Measurements from ENCODE around the gene SPTB.

The SPTB gene

DNA sequence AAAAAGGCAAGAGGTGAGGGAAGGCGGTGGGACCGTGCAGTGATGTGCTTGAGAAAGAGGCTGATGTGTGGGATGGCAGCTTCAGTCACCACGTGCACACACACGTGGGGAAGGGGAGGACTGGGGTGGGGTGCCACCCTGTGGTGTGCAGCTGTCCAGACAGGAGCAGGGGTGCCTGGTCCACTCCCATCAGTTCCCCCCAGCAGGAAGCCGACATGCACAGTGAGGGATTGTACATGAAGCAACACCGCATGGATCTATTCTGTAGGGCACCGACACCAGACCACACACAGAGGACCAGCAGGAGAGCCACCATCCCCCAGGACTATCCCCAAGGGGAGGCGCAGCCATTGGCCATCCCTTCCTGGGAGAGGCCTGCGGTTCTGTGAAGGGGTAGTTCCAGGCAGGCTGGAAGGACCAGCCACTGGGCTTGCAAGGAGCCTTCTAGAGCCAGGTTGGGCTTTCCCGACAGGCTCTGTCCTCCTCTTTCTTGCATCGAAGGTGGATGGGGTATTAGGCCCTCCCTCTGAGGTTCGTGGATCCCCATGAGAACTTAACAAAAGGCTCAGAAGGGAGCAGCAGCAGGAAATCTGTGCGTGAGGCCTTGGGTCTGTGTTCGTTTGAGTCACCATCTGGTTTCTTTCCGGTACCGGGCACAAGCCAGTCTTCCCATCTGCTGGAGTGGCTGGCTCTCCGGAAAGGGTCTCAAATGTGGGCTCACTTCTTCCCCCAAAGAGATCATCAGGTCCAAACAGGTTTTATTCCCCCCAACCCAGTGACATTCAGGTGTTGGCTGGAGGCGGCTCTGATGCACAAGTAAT lies 115.7 kb downstream of the SPTB start:
- no peak for DNase-seq

DNA sequence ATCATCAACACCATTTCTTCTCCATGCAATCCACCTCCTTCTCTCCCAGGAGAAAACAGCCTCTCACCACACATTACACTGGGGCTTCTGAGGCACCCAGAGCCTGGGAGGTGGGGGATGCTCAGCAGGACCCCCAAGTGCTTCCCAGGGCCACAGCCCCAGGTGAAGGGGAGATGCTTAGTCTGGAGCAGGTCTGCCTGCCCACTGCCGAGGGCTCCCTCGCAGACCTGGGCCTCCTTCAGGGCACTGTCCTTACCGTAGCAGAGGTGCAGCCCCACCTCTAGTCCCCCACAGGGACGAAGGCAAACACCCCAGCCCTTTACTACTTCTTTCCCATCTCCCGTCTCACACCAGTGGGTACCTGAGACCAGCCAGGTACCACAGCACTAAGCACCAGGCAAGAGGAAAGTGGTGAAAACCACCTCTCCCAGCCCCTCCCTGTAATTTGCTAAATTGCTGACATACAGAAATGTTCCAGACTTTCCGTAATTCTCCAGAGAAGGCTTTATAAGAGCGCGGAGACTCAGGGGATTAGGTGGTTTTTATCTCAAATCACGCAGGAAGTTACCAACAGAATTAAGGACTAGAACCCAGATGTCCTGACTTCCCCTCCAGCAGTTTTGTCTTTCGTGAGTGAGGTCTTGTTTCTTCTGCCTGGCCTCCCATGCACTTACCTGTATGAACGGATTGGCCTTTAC lies 116.5 kb downstream of the SPTB start:
- DNase-seq: no peak

DNA sequence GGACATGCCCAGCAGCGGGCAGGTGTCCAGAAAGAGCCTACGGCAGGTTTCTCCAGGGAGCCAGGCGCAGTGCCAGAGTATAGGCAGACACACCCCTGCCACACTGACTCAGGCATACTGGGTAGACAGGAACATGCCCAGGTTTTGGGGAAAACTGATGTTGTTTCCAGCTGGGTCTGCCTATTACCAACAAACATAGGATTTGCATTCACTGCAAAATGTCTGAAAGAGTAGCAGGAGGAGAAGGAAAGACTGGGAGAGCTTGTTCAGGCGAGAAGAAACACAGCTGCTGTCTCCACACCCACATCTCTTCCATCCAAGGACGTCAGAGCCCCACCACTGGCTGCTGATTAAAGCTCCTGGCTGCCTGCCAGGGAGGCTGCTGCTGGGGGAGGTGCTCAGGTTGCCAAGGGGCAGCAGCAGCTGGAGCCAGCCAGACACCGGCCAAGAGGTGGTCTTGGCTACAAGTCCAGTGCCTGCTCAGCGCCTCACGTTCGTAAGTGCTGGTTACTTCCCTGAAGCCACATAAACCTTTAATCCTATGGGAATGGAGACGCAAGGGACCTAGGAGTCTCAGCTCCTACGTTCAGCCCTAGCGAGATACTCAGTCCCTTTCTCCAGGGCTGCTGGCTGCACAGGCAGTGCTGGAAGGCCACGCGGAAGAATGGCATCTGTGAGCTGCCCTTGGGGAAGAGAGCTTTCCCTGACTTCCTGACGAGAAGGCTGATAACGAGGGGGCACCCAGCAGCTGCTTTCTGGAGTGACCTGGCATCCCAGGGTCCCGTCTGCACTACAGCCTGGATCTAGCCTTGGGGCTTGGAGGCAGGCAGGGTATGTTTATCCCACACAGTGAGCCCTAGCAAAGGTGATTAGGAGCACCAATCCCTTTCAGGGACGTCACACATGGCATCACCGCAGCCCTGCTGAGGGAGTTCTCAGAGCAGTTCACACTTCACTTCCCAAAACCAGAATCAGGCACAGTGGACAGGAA lies 117.4 kb downstream of the SPTB start:
- DNase-seq: peak; percentile 49

DNA sequence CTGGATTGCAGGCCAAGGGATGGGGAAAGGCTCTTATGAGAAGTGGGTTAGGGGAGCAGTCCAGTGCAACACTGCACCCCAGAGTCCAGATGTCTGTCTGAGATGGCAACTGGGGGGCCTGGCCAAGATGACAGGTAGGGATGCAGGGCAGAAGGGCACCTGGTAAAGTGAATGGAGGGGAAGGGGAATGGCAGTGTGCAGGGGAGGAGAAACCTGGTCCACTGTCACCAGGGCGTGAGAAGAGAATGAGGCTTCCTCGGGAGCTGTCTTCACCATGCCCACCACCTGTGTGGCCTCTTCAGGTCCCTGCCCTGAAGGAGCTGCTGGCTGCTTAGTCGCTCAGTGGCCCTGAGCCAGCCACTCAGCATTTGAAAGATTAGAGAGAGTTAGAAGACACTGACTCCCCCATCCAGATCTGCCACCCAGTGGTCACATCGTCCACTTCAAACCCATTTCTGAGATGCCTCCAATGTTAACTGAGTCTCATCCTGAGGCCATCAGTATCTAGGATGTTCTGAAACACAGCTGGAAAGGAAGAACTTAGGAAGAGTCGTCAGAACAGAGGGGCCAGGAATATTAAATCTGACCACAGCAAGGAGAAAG lies 118.2 kb downstream of the SPTB start:
- DNase-seq: no peak

- DNase-seq: no peak
Observed at GRCh38 chr14:64760916-64761315, 118.8 kb downstream of the SPTB start.

- DNase-seq: no peak
Observed at GRCh38 chr14:64760146-64760755, 119.5 kb downstream of the SPTB start.

GRCh38 chr14:64759555-64759938 lies 120.2 kb downstream of the SPTB start:
- no peak for DNase-seq

DNA sequence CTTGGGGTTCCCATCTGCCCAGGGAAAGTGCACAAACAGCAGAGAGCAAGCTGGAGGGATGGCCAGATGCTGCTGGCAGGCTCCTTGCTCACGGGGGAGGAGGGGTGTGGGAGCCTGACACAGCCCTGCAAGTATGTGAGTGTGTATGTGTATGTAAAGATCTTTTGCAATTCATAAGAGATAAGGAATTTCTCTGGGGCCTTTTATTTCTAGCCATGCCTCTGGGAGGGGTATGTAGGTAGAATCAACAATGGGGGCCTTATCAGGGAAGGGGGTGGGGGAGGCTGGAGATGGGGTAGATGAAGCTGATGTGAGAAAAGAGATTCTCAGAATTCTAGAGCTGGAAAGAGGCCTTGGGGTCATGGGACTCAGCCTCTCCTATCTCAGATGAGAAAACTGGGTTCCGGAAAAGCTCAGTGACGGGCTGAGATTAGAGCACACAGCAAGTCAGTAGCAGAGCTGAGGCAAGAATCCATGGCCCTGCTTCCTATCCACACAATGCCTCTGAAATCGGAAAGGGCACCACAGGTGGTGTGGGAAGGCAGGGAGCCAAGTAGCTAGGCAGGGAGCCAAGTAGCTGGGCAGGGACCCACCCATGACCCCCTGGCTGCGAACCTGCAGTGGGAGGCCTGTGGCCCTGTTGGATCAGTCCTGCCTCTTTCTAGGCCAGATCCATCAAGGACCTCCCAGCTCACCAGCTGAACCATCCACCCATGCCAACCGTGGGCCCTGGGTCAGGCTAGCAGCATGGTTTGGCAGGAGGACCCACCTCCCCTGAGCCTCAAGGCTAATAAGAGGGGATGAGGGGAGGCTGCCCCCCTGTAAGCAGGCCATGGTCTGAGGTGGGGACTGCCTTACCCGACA lies 120.8 kb downstream of the SPTB start:
- DNase-seq: no peak

DNA sequence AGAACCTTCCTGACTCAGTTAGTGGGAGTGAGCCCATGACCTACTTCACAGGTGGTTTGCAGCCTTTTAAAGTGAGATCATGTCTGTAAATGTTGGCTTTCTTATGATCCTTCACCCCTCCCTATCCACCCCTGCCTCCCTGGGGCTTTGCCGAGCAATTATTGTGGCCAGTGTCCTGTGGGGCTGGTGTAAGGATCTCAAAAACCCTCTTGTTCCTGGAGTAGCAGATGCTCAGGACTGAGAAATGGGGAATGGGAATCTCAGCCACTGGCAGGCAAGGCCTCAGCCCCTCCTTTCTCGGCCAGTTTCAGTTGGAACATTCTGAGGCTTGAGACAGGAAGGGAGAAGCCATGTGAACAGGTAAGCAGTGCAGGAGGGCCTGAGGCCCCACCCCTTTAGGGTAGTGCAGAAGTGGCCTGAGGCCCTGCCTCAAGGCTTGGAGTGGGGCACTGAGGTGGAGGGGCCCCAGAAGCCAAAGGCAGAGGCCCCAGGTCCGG lies 121.6 kb downstream of the SPTB start:
- no peak for DNase-seq

- DNase-seq: no peak
Observed at GRCh38 chr14:64757601-64758000, 122.1 kb downstream of the SPTB start.

GRCh38 chr14:64756712-64757111 lies 123.0 kb downstream of the SPTB start:
- no peak for DNase-seq

GRCh38 chr14:64755781-64756221 lies 123.9 kb downstream of the SPTB start:
- DNase-seq: no peak

DNA sequence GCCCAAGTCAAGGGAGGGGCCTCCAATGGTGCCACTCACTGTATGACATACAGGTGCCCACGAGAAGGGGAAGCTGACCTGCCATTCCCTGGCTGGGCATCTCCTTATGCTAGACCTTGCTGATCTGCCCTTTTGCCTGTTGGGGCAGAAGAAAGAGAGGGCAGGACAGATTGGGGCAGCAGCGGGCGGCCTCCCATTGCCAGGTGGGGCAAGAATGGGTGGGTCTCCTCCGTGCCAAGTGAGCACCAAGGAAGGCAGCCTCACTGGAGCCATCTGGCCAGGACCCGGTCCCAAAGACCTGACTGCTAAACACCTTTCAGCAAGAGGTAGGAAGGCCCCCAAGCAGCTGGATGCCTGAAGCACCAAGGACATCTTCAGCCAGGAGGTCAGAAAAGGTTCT lies 125.0 kb downstream of the SPTB start:
- no peak for DNase-seq

DNA sequence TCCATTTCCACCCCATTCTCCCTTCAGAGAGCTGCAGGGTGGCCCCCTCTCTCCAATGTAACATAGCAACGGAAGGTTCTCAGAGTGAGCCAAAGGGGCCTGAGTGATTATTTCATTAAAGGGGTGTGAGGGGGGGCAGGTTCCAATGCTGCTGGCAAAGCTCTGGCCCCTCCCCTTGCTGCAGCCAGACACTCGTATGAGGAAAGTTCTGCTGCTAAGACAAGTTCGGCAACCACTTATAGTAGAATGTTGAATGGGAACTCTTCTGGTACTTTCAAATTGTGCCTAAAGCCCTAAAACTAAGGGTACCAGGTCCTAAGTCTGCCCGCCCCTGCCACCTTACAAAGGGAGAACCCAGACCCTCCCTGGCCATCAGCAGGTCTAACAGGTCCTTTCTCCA lies 125.7 kb downstream of the SPTB start:
- no peak for DNase-seq

GRCh38 chr14:64753374-64753773 lies 126.3 kb downstream of the SPTB start:
- no peak for DNase-seq

DNA sequence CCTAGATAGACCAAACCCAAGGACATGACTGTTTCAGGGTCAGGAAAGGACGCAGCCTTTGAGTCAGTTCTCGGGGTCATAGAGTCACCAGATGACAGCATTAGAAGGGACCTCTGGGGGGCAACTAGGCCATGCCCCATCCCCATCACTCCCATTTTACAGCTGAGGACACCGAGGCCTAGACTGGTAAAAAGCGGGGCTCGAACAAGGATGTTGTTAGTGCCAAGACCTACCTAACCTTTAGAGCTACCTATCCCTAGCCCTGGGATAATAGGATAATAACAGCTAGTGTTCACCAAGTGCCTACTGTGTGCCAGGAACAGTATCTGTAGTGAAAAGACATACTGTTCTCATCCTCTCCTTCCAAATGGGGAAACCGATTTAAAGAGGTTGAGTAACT lies 126.8 kb downstream of the SPTB start:
- DNase-seq: no peak

DNA sequence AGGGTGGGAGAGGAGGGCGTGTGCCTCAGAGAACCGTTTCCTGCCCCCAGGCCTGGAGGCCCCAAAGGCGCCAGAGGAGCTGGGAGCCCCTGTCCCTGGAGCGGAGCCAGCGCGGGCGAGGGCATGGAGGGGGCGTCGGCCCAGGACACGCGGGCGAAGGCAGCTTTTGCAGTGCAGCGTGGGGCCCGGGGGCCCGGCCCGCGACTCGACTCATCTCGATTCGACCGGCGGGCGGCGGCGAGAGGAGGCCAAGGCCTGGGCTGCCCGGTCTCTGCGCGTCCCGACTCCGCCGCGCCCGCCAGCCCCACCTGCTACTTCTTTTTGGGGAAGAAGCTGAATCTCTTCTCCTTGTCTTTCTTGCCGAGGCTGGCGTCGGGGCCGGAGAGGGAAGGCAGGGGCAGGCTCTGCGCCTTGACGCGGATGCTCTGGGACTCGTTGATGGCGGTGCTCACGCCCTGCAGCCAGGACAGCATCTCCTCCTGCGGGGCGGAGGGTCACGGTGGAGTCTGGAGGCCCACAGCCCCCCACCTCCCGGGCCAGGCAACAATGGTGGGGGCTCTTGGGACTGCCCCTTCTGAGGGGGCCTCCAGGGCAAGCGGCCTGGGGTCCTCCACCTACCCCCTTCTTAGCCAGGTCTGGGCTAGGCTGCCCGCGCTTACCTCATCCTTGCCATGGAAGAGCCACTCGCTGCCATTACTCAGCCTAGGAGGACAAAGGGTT lies 130.6 kb downstream of the SPTB start:
- no peak for DNase-seq

DNA sequence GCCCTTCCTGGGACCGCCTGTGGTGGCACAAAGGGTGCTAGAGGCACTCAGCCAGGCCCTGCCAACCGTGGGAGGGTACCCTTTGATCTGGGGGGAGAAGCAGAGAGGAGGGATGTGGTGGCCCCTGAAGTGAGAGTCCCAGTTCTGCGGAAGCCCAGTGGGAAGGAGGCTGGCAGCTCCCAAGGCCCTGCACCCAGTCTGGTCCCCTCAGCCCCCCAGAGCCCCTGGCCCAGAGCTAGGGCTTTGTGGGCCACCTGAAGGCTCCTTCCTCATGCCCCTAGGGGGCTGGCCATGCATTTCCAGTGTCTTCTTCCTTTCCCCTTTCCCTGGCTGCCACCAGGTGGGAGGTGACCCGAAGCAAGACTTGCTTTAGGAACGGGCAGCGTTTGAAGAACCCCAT lies 131.2 kb downstream of the SPTB start:
- DNase-seq: no peak

GRCh38 chr14:64747327-64747726 lies 132.4 kb downstream of the SPTB start:
- DNase-seq: no peak
